ENCODE data around the gene LIMS2.

LIMS2 gene

GRCh38 chr2:127597046-127597983 is 78.0 kb downstream of the LIMS2 start:
- H3K9me3 ChIP-seq (ENCODE audit: control insufficient read depth, insufficient read depth, low read length), result no peaks in the 10 kb centered on the region
- no peaks in the 10 kb centered on the region for H3K27me3 ChIP-seq (ENCODE audit: control insufficient read depth, insufficient read depth, low read length)
- H3K36me3 ChIP-seq (ENCODE audit: control insufficient read depth, insufficient read depth, low read length), result no peaks in the 10 kb centered on the region
- no peak overlapping the region for H3K4me3 ChIP-seq (ENCODE audit: low read depth, low read length)
- no peaks in the 10 kb centered on the region for H3K4me1 ChIP-seq (ENCODE audit: control insufficient read depth, insufficient read depth, low read length)
- no peak overlapping the region for H3K27ac ChIP-seq (ENCODE audit: low read depth, low read length)
- no peak overlapping the region for H3K9ac ChIP-seq (ENCODE audit: low read depth, low read length)

- H3K4me3 ChIP-seq (ENCODE audit: low read depth, low read length), result no peak overlapping the region
- H3K9ac ChIP-seq (ENCODE audit: low read depth, low read length), result no peak overlapping the region
- no peak overlapping the region for H3K27ac ChIP-seq (ENCODE audit: low read depth, low read length)
- H3K27me3 ChIP-seq (ENCODE audit: control insufficient read depth, insufficient read depth, low read length), result no peaks in the 10 kb centered on the region
- H3K36me3 ChIP-seq (ENCODE audit: control insufficient read depth, insufficient read depth, low read length), result no peaks in the 10 kb centered on the region
- no peaks in the 10 kb centered on the region for H3K9me3 ChIP-seq (ENCODE audit: control insufficient read depth, insufficient read depth, low read length)
- H3K4me1 ChIP-seq (ENCODE audit: control insufficient read depth, insufficient read depth, low read length), result no peaks in the 10 kb centered on the region
These were observed 78.9 kb downstream of the LIMS2 start for GRCh38 chr2:127596311-127597045.

- Histone ChIP-seq H3K27me3 (ENCODE audit: control insufficient read depth, insufficient read depth, low read length) (no peaks in the 10 kb centered on the region), H3K4me3 (ENCODE audit: low read depth, low read length) (no peak overlapping the region), H3K36me3 (ENCODE audit: control insufficient read depth, insufficient read depth, low read length) (no peaks in the 10 kb centered on the region), H3K9me3 (ENCODE audit: control insufficient read depth, insufficient read depth, low read length) (no peaks in the 10 kb centered on the region), H3K27ac (ENCODE audit: low read depth, low read length) (no peak overlapping the region), H3K4me1 (ENCODE audit: control insufficient read depth, insufficient read depth, low read length) (no peaks in the 10 kb centered on the region), H3K9ac (ENCODE audit: low read depth, low read length) (no peak overlapping the region)
These were observed 81.2 kb downstream of the LIMS2 start for GRCh38 chr2:127594116-127594591.

- Histone ChIP-seq H3K27ac (ENCODE audit: low read depth, low read length) (no peak overlapping the region), H3K9ac (ENCODE audit: low read depth, low read length) (no peak overlapping the region), H3K4me1 (ENCODE audit: control insufficient read depth, insufficient read depth, low read length) (no peaks in the 10 kb centered on the region), H3K36me3 (ENCODE audit: control insufficient read depth, insufficient read depth, low read length) (no peaks in the 10 kb centered on the region), H3K9me3 (ENCODE audit: control insufficient read depth, insufficient read depth, low read length) (no peaks in the 10 kb centered on the region), H3K27me3 (ENCODE audit: control insufficient read depth, insufficient read depth, low read length) (no peaks in the 10 kb centered on the region), H3K4me3 (ENCODE audit: low read depth, low read length) (no peak overlapping the region)
These were observed 81.9 kb downstream of the LIMS2 start for GRCh38 chr2:127593228-127594115.

GRCh38 chr2:127592761-127593227 is 82.5 kb downstream of the LIMS2 start:
- Histone ChIP-seq H3K27ac (ENCODE audit: low read depth, low read length) (no peak overlapping the region), H3K36me3 (ENCODE audit: control insufficient read depth, insufficient read depth, low read length) (no peaks in the 10 kb centered on the region), H3K9ac (ENCODE audit: low read depth, low read length) (no peak overlapping the region), H3K9me3 (ENCODE audit: control insufficient read depth, insufficient read depth, low read length) (no peaks in the 10 kb centered on the region), H3K4me1 (ENCODE audit: control insufficient read depth, insufficient read depth, low read length) (no peaks in the 10 kb centered on the region), H3K27me3 (ENCODE audit: control insufficient read depth, insufficient read depth, low read length) (no peaks in the 10 kb centered on the region), H3K4me3 (ENCODE audit: low read depth, low read length) (no peak overlapping the region)

GRCh38 chr2:127591221-127591923 is 84.0 kb downstream of the LIMS2 start:
- Histone ChIP-seq H3K4me3 (ENCODE audit: low read depth, low read length) (no peak overlapping the region), H3K4me1 (ENCODE audit: control insufficient read depth, insufficient read depth, low read length) (peaks cover under 1% of the 10 kb centered on the region; the same call in 1 of the 2 replicates), H3K36me3 (ENCODE audit: control insufficient read depth, insufficient read depth, low read length) (no peaks in the 10 kb centered on the region), H3K9me3 (ENCODE audit: control insufficient read depth, insufficient read depth, low read length) (no peaks in the 10 kb centered on the region), H3K9ac (ENCODE audit: low read depth, low read length) (no peak overlapping the region), H3K27ac (ENCODE audit: low read depth, low read length) (no peak overlapping the region), H3K27me3 (ENCODE audit: control insufficient read depth, insufficient read depth, low read length) (no peaks in the 10 kb centered on the region)

- Histone ChIP-seq H3K27ac (ENCODE audit: low read depth, low read length) (no peak overlapping the region), H3K9me3 (ENCODE audit: control insufficient read depth, insufficient read depth, low read length) (no peaks in the 10 kb centered on the region), H3K27me3 (ENCODE audit: control insufficient read depth, insufficient read depth, low read length) (no peaks in the 10 kb centered on the region), H3K4me3 (ENCODE audit: low read depth, low read length) (no peak overlapping the region), H3K36me3 (ENCODE audit: control insufficient read depth, insufficient read depth, low read length) (no peaks in the 10 kb centered on the region), H3K4me1 (ENCODE audit: control insufficient read depth, insufficient read depth, low read length) (peaks cover 9% of the 10 kb centered on the region), H3K9ac (ENCODE audit: low read depth, low read length) (no peak overlapping the region)
These were observed 84.7 kb downstream of the LIMS2 start for GRCh38 chr2:127590386-127591190.

GRCh38 chr2:127589841-127590240 is 85.5 kb downstream of the LIMS2 start:
- Histone ChIP-seq H3K27ac (ENCODE audit: low read depth, low read length) (no peak overlapping the region), H3K27me3 (ENCODE audit: control insufficient read depth, insufficient read depth, low read length) (no peaks in the 10 kb centered on the region), H3K4me3 (ENCODE audit: low read depth, low read length) (no peak overlapping the region), H3K9me3 (ENCODE audit: control insufficient read depth, insufficient read depth, low read length) (no peaks in the 10 kb centered on the region), H3K4me1 (ENCODE audit: control insufficient read depth, insufficient read depth, low read length) (peaks cover 11% of the 10 kb centered on the region), H3K36me3 (ENCODE audit: control insufficient read depth, insufficient read depth, low read length) (no peaks in the 10 kb centered on the region), H3K9ac (ENCODE audit: low read depth, low read length) (no peak overlapping the region)

GRCh38 chr2:127589358-127589757 is 86.0 kb downstream of the LIMS2 start:
- H3K9ac ChIP-seq (ENCODE audit: low read depth, low read length), result no peak overlapping the region
- no peaks in the 10 kb centered on the region for H3K36me3 ChIP-seq (ENCODE audit: control insufficient read depth, insufficient read depth, low read length)
- no peaks in the 10 kb centered on the region for H3K27me3 ChIP-seq (ENCODE audit: control insufficient read depth, insufficient read depth, low read length)
- H3K4me1 ChIP-seq (ENCODE audit: control insufficient read depth, insufficient read depth, low read length), result peaks cover 11% of the 10 kb centered on the region
- H3K9me3 ChIP-seq (ENCODE audit: control insufficient read depth, insufficient read depth, low read length), result no peaks in the 10 kb centered on the region
- no peak overlapping the region for H3K27ac ChIP-seq (ENCODE audit: low read depth, low read length)
- H3K4me3 ChIP-seq (ENCODE audit: low read depth, low read length), result no peak overlapping the region

All from HUES48 (cell line).